HEK293 (cell line): ENCODE data around the gene HES7.
A peak's percentile ranks its signal among the peaks of the same experiment; 100 is the strongest.

ENCODE experiments used
- CTCF ChIA-PET: fragments of 350-600 bp; formaldehyde crosslinking; extraction: SDS; loops from one replicate; lab custom pipeline; 2021; ENCODE audit warnings: antibody characterized with exemption; lab: Yijun Ruan, JAX
- POLR2A ChIA-PET: fragments of 300-600 bp; formaldehyde crosslinking; extraction: SDS; loops from one replicate; lab custom pipeline; 2020; ENCODE audit warnings: antibody characterized with exemption, inconsistent platforms; lab: Yijun Ruan, JAX
- H3K27ac ChIP-seq: fragments of 200-500 bp; sonication (Bioruptor generic); 2 replicates; pipeline ENCODE4 v1.5.1; 2014; ENCODE audit warnings: low read depth, low read length, control low read depth, inconsistent platforms; ENCODE audit errors: extremely low read depth
- H3K36me3 ChIP-seq, 2 experiments: fragments of 200-500 bp in 1 of 2; sonication (Bioruptor generic) in 1 of 2; 1 replicate in 1 of 2; 2 replicates in 1 of 2; pipeline ENCODE4 v1.5.1; 2014 to 2017; ENCODE audit warnings: inconsistent platforms in 2 of 2, low read length in 2 of 2; ENCODE audit not compliant: control insufficient read depth in 2 of 2, insufficient read depth in 1 of 2
- H3K4me1 ChIP-seq: fragments of 200-500 bp; sonication (Bioruptor generic); 2 replicates; pipeline ENCODE4 v1.5.1; 2014; ENCODE audit warnings: mild to moderate bottlenecking, low read length, inconsistent platforms; ENCODE audit not compliant: control insufficient read depth, insufficient read depth
- H3K4me3 ChIP-seq: 2 replicates; pipeline ENCODE4 v1.5.1; 2011; ENCODE audit warnings: low read depth, mild to moderate bottlenecking, control low read depth, low read length, moderate library complexity
- H3K9me3 ChIP-seq: fragments of 200-500 bp; sonication (Bioruptor generic); 2 replicates; pipeline ENCODE4 v1.5.1; 2014; ENCODE audit warnings: low read depth, low read length, inconsistent platforms; ENCODE audit not compliant: control insufficient read depth, insufficient read depth
- BCL6B ChIP-seq: fragments of 450-650 bp; formaldehyde crosslinking; IDR thresholded peaks from 2 replicates; pipeline ENCODE4 v1.5.1; 2017; ENCODE audit warnings: missing biosample characterization, missing genetic modification characterization
- CTCF ChIP-seq: fragments of 450-650 bp; formaldehyde crosslinking; IDR thresholded peaks from 2 replicates; pipeline ENCODE4 v1.5.1; 2016; ENCODE audit warnings: missing biosample characterization, missing genetic modification characterization
- GLI4 ChIP-seq: fragments of 450-650 bp; formaldehyde crosslinking; IDR thresholded peaks from 2 replicates; pipeline ENCODE4 v1.5.1; 2016; ENCODE audit warnings: missing biosample characterization, missing genetic modification characterization
- PRDM10 ChIP-seq: fragments of 450-650 bp; formaldehyde crosslinking; IDR thresholded peaks from 2 replicates; pipeline ENCODE4 v1.5.1; 2016; ENCODE audit warnings: missing biosample characterization, missing genetic modification characterization
- PRDM4 ChIP-seq: fragments of 450-650 bp; formaldehyde crosslinking; IDR thresholded peaks from 2 replicates; pipeline ENCODE4 v1.5.1; 2017; ENCODE audit warnings: missing biosample characterization, missing genetic modification characterization
- ZBTB8A ChIP-seq: fragments of 450-650 bp; formaldehyde crosslinking; IDR thresholded peaks from 2 replicates; pipeline ENCODE4 v1.5.1; 2016; ENCODE audit warnings: missing biosample characterization, missing genetic modification characterization
- ZNF26 ChIP-seq: fragments of 450-650 bp; formaldehyde crosslinking; IDR thresholded peaks from 2 replicates; pipeline ENCODE4 v1.5.1; 2016; ENCODE audit warnings: missing biosample characterization, missing genetic modification characterization
- ZNF280C ChIP-seq: fragments of 450-650 bp; formaldehyde crosslinking; IDR thresholded peaks from 2 replicates; pipeline ENCODE4 v1.5.1; 2016; ENCODE audit warnings: missing biosample characterization, missing genetic modification characterization
- ZNF324 ChIP-seq: fragments of 450-650 bp; formaldehyde crosslinking; IDR thresholded peaks from 2 replicates; pipeline ENCODE4 v1.5.1; 2016; ENCODE audit warnings: missing biosample characterization, missing genetic modification characterization
- ZNF510 ChIP-seq: fragments of 450-650 bp; formaldehyde crosslinking; IDR thresholded peaks from 2 replicates; pipeline ENCODE4 v1.5.1; 2018; ENCODE audit warnings: mild to moderate bottlenecking, missing genetic modification characterization, missing biosample characterization; ENCODE audit not compliant: insufficient replicate concordance
- ZNF521 ChIP-seq: fragments of 450-650 bp; formaldehyde crosslinking; IDR thresholded peaks from 2 replicates; pipeline ENCODE4 v1.5.1; 2017; ENCODE audit warnings: missing biosample characterization, mild to moderate bottlenecking, missing genetic modification characterization
- ZNF580 ChIP-seq: fragments of 450-650 bp; formaldehyde crosslinking; IDR thresholded peaks from 2 replicates; pipeline ENCODE4 v1.5.1; 2016; ENCODE audit warnings: missing biosample characterization, missing genetic modification characterization
- ZNF621 ChIP-seq: fragments of 450-650 bp; formaldehyde crosslinking; IDR thresholded peaks from 2 replicates; pipeline ENCODE4 v1.5.1; 2017; ENCODE audit warnings: missing biosample characterization, missing genetic modification characterization
- ZNF624 ChIP-seq: fragments of 450-650 bp; formaldehyde crosslinking; IDR thresholded peaks from 2 replicates; pipeline ENCODE4 v1.5.1; 2017; ENCODE audit warnings: missing biosample characterization, missing genetic modification characterization
- ZNF654 ChIP-seq: fragments of 450-650 bp; formaldehyde crosslinking; IDR thresholded peaks from 2 replicates; pipeline ENCODE4 v1.5.1; 2016; ENCODE audit warnings: low read depth, missing biosample characterization, missing genetic modification characterization
- ZNF701 ChIP-seq: fragments of 450-650 bp; formaldehyde crosslinking; IDR thresholded peaks from 2 replicates; pipeline ENCODE4 v1.5.1; 2016; ENCODE audit warnings: missing biosample characterization, missing genetic modification characterization
- ZNF704 ChIP-seq: fragments of 450-650 bp; formaldehyde crosslinking; IDR thresholded peaks from 2 replicates; pipeline ENCODE4 v1.5.1; 2016; ENCODE audit warnings: missing biosample characterization, missing genetic modification characterization
- ZNF837 ChIP-seq: fragments of 450-650 bp; formaldehyde crosslinking; IDR thresholded peaks from 2 replicates; pipeline ENCODE4 v1.5.1; 2016; ENCODE audit warnings: missing biosample characterization, missing genetic modification characterization
- ZSCAN18 ChIP-seq: fragments of 450-650 bp; formaldehyde crosslinking; IDR thresholded peaks from 2 replicates; pipeline ENCODE4 v1.5.1; 2016; ENCODE audit warnings: missing biosample characterization, missing genetic modification characterization

The HES7 gene

GRCh38 chr17:8162997-8163977 lies 39.4 kb upstream of the HES7 start:
- POLR2A ChIA-PET: interaction anchor here (0.6 to 1.8 kb wide), 7 partner anchors 9 to 52 kb away, joined by 3 to 25 read pairs (median 4); partner anchors contain the start of genes AURKB and BORCS6
- Histone ChIP-seq H3K27ac (peak overlapping the region; percentile 96), H3K9me3 (no peaks in the 10 kb centered on the region), H3K4me1 (peaks cover 24% of the 10 kb centered on the region), H3K4me3 (peak overlapping the region; percentile 89), H3K36me3 (peaks cover 12 to 32% of the 10 kb centered on the region in 2 experiments; a peak in 2 of 3 replicates)
- CTCF ChIA-PET: no interaction called here
- TF ChIP-seq GLI4 (no peak), ZNF704 (tag by site-specific recombination) (no peak), ZNF26 (no peak), ZNF510 (tag by site-specific recombination) (no peak), ZNF654 (tag by site-specific recombination) (no peak), ZNF521 (tag by site-specific recombination) (no peak), BCL6B (tag by site-specific recombination) (no peak), ZNF280C (tag by site-specific recombination) (no peak), PRDM10 (tag by site-specific recombination) (peak; percentile 43), ZNF624 (tag by site-specific recombination) (no peak), ZNF621 (tag by site-specific recombination) (no peak), ZNF580 (tag by site-specific recombination) (no peak), ZNF324 (tag by site-specific recombination) (no peak), ZBTB8A (tag by site-specific recombination) (peak; percentile 24; the same call in 1 of the 2 replicates), PRDM4 (no peak), ZSCAN18 (no peak), ZNF701 (no peak), CTCF (no peak), ZNF837 (tag by site-specific recombination) (no peak)
